GM21576 (cell line): ENCODE measurements around the gene PTPRN2.
"Not testable (repeated sequence)": the region's sequence is repeated elsewhere in the genome, so short reads cannot be mapped to it uniquely, and the experiment has no call there.

Source experiments
- ATAC-seq: cut with Tn5 transposase; IDR thresholded peaks from one replicate; pipeline ENCODE4 v1.9.1; 2021; ENCODE audit warnings: mild to moderate bottlenecking, moderate library complexity; ENCODE audit not compliant: unreplicated experiment

PTPRN2 gene

GRCh38 chr7:158315881-158316280, 271.7 kb downstream of the PTPRN2 start:
- ATAC-seq: no peak

GRCh38 chr7:158315326-158315725, 272.3 kb downstream of the PTPRN2 start:
- no peak for ATAC-seq

- ATAC-seq: no peak
These were observed 273.2 kb downstream of the PTPRN2 start for GRCh38 chr7:158314394-158314793.

GRCh38 chr7:158313931-158314330, 273.7 kb downstream of the PTPRN2 start:
- no peak for ATAC-seq

GRCh38 chr7:158312789-158313188, 274.8 kb downstream of the PTPRN2 start:
- no peak for ATAC-seq

- no peak for ATAC-seq
These were observed 275.8 kb downstream of the PTPRN2 start for GRCh38 chr7:158311791-158312190.

GRCh38 chr7:158310924-158311666, 276.5 kb downstream of the PTPRN2 start:
- ATAC-seq: no peak

- ATAC-seq: no peak
These were observed 277.5 kb downstream of the PTPRN2 start for GRCh38 chr7:158309868-158310763.

- no peak for ATAC-seq
These were observed 279.6 kb downstream of the PTPRN2 start for GRCh38 chr7:158308001-158308400.

- ATAC-seq: not testable (repeated sequence)
These were observed 283.6 kb downstream of the PTPRN2 start for GRCh38 chr7:158304072-158304471.

- no peak for ATAC-seq
These were observed 284.5 kb downstream of the PTPRN2 start for GRCh38 chr7:158303121-158303520.

- ATAC-seq: no peak
These were observed 285.2 kb downstream of the PTPRN2 start for GRCh38 chr7:158302274-158303070.

- ATAC-seq: no peak
These were observed 286.4 kb downstream of the PTPRN2 start for GRCh38 chr7:158301207-158301606.

GRCh38 chr7:158300427-158300826, 287.2 kb downstream of the PTPRN2 start:
- no peak for ATAC-seq

- ATAC-seq: no peak
These were observed 288.0 kb downstream of the PTPRN2 start for GRCh38 chr7:158299607-158300006.

GRCh38 chr7:158296798-158297104, 290.9 kb downstream of the PTPRN2 start:
- no peak for ATAC-seq

- no peak for ATAC-seq
These were observed 291.4 kb downstream of the PTPRN2 start for GRCh38 chr7:158295966-158296797.

- ATAC-seq: not testable (repeated sequence)
These were observed 293.0 kb downstream of the PTPRN2 start for GRCh38 chr7:158294468-158295215.

- no peak for ATAC-seq
These were observed 294.7 kb downstream of the PTPRN2 start for GRCh38 chr7:158292948-158293347.

- no peak for ATAC-seq
These were observed 295.6 kb downstream of the PTPRN2 start for GRCh38 chr7:158291998-158292397.
